GM12865 (cell line): ENCODE data around the gene HSF5.

ENCODE experiments used
- DNase-seq: peaks from one replicate; pipeline ENCODE4 v3.0.0; 2010; ENCODE audit warnings: low read depth
- H3K4me3 ChIP-seq: 2 replicates; pipeline ENCODE4 v1.5.1; 2011; ENCODE audit warnings: mild to moderate bottlenecking, low read depth, low read length, control low read depth
- CTCF ChIP-seq: IDR thresholded peaks from 2 replicates; pipeline ENCODE4 v1.5.1; 2011; ENCODE audit warnings: low read length, control low read depth, low read depth, inconsistent platforms; ENCODE audit not compliant: insufficient read depth; ENCODE audit errors: missing control alignments

HSF5 gene

GRCh38 chr17:58528443-58528842 lies 40.2 kb upstream of the HSF5 start:
- DNase-seq = no peak
- TF ChIP-seq CTCF = no peak

GRCh38 chr17:58527949-58528348 lies 39.7 kb upstream of the HSF5 start:
- H3K4me3 ChIP-seq = no peak overlapping the region
- TF ChIP-seq CTCF = no peak
- no peak for DNase-seq

More at GRCh38 chr17:58528443-58528842, 40.2 kb upstream of the HSF5 start:
- no peak overlapping the region for H3K4me3 ChIP-seq

DNA sequence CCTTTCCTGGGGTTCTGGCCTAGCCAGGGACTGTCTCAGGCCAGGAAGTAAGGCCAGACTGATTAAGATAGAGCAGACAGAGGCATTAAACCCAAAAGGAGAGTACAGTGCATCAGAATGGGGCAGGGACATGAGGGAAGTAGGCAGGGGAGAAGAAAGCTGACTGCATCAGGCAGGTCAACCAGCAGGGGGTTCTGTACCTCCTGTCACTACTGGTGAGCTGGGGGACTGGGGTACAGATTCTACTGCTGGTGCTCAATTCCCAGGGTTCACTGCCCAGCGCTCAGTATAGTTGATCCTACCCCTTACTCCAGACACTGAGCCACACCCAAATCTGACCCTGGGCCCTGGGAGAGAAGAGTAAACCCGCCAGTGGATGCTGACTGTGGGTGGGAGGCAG lies 39.1 kb upstream of the HSF5 start:
- peak; percentile 28 for TF ChIP-seq CTCF
- no peak overlapping the region for H3K4me3 ChIP-seq
- DNase-seq = peak; percentile 20

- H3K4me3 ChIP-seq = no peak overlapping the region
- no peak for TF ChIP-seq CTCF
- DNase-seq = no peak
Observed at GRCh38 chr17:58525239-58525638, 37.0 kb upstream of the HSF5 start.

- no peak for TF ChIP-seq CTCF
- DNase-seq = no peak
- H3K4me3 ChIP-seq = no peak overlapping the region
Observed at GRCh38 chr17:58521680-58522079, 33.5 kb upstream of the HSF5 start.

GRCh38 chr17:58520843-58521430 lies 32.7 kb upstream of the HSF5 start:
- H3K4me3 ChIP-seq = no peak overlapping the region
- peak; percentile 53 for TF ChIP-seq CTCF

More at GRCh38 chr17:58520843-58521430, 32.7 kb upstream of the HSF5 start:
- peak; percentile 67 for DNase-seq
